LNCAP (cell line): Measurements from ENCODE around the gene GAREM2.

Source experiments
- TF ChIP-seq, protein P1 (sequence below): fragments of 450-650 bp; IDR thresholded peaks from 2 replicates; pipeline ENCODE4 v1.5.1; 2017; ENCODE audit warnings: mild to moderate bottlenecking

Gene GAREM2

DNA sequence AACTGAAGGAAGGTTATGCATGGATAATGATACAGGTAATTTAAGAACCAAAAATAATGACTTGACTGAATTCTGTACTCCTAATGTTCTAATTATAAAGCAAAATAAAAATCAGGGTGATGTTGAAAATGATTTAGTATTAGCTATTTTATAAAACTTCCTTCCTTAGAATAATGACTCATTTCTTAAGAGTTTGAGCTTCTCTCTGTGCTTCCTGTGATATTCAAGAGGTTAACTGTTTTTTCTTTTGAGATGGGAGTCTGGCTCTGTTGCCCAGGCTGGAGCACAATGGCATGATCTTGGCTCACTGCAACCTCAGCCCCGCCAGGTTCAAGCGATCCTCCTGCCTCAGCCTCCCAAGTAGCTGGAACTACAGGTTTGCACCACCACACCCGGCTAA lies 56.7 kb downstream of the GAREM2 start:
- TF ChIP-seq, protein P1, sequence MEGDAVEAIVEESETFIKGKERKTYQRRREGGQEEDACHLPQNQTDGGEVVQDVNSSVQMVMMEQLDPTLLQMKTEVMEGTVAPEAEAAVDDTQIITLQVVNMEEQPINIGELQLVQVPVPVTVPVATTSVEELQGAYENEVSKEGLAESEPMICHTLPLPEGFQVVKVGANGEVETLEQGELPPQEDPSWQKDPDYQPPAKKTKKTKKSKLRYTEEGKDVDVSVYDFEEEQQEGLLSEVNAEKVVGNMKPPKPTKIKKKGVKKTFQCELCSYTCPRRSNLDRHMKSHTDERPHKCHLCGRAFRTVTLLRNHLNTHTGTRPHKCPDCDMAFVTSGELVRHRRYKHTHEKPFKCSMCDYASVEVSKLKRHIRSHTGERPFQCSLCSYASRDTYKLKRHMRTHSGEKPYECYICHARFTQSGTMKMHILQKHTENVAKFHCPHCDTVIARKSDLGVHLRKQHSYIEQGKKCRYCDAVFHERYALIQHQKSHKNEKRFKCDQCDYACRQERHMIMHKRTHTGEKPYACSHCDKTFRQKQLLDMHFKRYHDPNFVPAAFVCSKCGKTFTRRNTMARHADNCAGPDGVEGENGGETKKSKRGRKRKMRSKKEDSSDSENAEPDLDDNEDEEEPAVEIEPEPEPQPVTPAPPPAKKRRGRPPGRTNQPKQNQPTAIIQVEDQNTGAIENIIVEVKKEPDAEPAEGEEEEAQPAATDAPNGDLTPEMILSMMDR, result no peak

DNA sequence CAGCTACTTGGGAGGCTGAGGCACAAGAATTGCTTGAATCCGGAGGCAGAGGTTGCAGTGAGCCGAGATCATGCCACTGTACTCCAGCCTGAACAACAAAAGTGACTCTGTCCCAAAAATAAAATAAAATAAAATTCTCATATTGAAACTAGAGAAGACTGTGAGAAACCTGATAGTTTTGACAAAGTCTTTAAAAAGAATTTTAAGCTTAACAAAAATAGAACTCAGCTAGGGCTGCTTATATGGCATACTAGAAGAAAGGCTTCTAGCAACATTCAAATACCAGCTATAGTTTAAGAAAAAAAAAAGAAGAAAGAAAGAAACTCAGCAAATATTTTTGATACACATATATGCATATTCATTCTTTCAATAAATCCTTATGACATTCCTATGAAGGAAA lies 57.9 kb downstream of the GAREM2 start:
- TF ChIP-seq, protein P1, result no peak

DNA sequence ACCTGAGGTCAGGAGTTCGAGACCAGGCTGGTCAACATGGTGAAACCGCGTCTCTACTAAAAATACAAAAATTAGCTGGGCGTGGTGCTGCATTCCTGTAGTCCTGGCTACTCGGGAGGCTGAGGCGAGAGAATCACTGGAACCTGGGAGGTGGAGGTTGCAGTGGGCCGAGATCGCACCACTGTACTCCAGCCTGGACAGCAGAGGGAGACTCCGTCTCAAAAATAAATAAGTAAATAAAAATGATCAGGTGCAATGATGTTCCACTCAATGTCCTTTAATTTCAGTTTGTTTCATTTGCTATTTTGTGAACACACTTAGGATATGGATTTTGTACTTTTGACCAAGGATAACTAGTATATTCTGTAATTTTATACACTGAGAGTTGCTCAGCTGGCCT lies 62.2 kb downstream of the GAREM2 start:
- TF ChIP-seq, protein P1, result peak; percentile 45; the same call in 1 of the 2 replicates

DNA sequence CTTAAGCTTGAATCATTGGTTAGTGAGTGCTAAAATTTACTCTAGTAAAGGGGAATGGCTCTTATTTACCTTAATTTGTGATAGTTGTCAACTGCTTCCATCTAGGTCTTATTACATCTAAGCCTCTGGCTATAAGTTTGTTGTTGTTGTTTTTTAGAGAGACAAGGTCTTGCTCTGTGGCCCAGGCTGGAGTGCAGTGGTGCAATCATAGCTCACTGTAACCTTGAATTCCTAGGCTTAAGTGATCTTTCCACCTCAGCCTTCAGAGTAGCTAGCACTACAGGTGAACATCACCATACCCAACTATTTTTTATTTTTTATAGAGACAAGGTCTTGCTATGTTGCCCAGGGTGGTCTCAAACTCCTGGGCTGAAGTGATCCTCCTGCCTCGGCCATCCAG lies 65.0 kb downstream of the GAREM2 start:
- TF ChIP-seq, protein P1, result no peak

DNA sequence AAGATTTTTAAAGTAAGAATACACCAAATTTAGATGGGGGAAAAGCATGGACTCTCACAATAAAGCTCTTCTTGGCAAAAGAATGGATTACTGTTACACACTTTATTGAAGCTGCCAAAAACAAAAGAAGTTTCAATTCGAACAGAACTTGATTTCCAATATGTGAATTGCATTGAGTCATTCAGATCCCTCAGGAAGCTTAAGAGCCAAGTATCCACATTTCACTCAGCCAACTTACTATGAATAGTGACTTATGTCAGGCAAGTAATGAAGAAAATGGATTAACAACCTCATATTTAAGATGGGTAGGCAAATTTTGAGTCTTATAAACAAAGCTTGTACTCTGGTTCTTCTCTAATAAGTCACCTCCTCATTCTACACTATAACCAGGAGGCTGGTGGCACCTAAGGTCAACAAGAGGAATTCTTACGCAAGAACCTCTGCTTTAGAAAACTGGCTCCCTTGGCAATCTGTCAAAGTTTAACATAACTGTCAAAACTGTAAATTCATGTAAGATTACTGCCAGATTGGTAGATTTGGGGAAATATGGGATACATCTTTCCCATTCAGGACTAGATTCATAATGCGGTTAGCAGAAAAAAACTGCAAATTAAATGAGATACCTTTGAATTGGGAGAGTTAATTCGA lies 65.5 kb downstream of the GAREM2 start:
- TF ChIP-seq, protein P1, result no peak
